GM12878 (cell line): ENCODE data around the gene S100A4. TPM values are rescaled to one million over a fixed set of nuclear protein-coding genes. Genes with fewer than 3 reads are reported as not detected.

ENCODE experiments used
- ATAC-seq: fragments of 200-7000 bp; cut with Tn5 transposase; 3 replicates; pipeline ENCODE4 v1.9.1; 2020; ENCODE audit warnings: mild to moderate bottlenecking, moderate library complexity
- BruUV-seq: library from RNA; stranded (reverse); fragments of 400-500 nt; replicated peaks from 2 replicates; lab custom pipeline; 2021; lab: Mats Ljungman, UMichigan
- CTCF ChIA-PET: fragments of 300-600 bp; sonication (Branson Sonifier 250); formaldehyde crosslinking; extraction: SDS; loops from one replicate; lab custom pipeline; 2021; ENCODE audit warnings: inconsistent platforms; lab: Yijun Ruan, JAX
- POLR2A ChIA-PET: fragments of 350-600 bp; formaldehyde crosslinking; extraction: SDS; loops from one replicate; lab custom pipeline; 2021; ENCODE audit warnings: inconsistent platforms; lab: Charles Lee
- RAD21 ChIA-PET: fragments of 300-600 bp; sonication (Branson Sonifier 250); formaldehyde crosslinking; loops from one replicate; lab custom pipeline; 2023; ENCODE audit warnings: antibody characterized with exemption; ENCODE audit not compliant: unreplicated experiment; lab: Charles Lee
- SMC1A ChIA-PET: fragments of 300-600 bp; sonication (Branson Sonifier 250); formaldehyde crosslinking; loops from one replicate; lab custom pipeline; 2023; ENCODE audit not compliant: unreplicated experiment, uncharacterized antibody; lab: Charles Lee
- DNase-seq: peaks from one replicate; pipeline ENCODE4 v3.0.0-alpha.2; 2011; ENCODE audit warnings: low read depth, low spot score
- FAIRE-seq: peaks from 3 replicates; lab custom pipeline; 2011; peaks lifted over from hg19 to GRCh38; lab: Jason Lieb, UNC
- H2AFZ ChIP-seq: 2 replicates; pipeline ENCODE4 v1.6.0; 2011; ENCODE audit warnings: low read depth, low read length, control low read depth; ENCODE audit not compliant: control insufficient read depth
- H3K27ac ChIP-seq: 2 replicates; pipeline ENCODE4 v1.5.1; 2011; ENCODE audit warnings: control low read depth; ENCODE audit not compliant: control insufficient read depth, insufficient read depth
- H3K27me3 ChIP-seq, 2 experiments: replicated peaks in 1 of 2; 2 replicates each; pipeline versions ENCODE4 v1.6.0 to v1.6.1; 2011; ENCODE audit warnings: low read length in 1 of 2; ENCODE audit not compliant: control insufficient read depth in 2 of 2, insufficient read depth in 2 of 2
- H3K36me3 ChIP-seq, 2 experiments: 2 replicates each; pipeline ENCODE4 v1.5.1; 2011; ENCODE audit warnings: low read length in 1 of 2; ENCODE audit not compliant: control insufficient read depth in 2 of 2, insufficient read depth in 2 of 2
- H3K4me1 ChIP-seq: 2 replicates; pipeline ENCODE4 v1.6.1; 2011; ENCODE audit warnings: mild to moderate bottlenecking, low read length, moderate library complexity, mixed read lengths; ENCODE audit not compliant: control insufficient read depth, insufficient read depth
- H3K4me2 ChIP-seq: 2 replicates; pipeline ENCODE4 v1.6.0; 2011; ENCODE audit warnings: control low read depth; ENCODE audit not compliant: control insufficient read depth, insufficient read depth
- H3K4me3 ChIP-seq: fragments of 200-600 bp; sonication (generic); 2 replicates; pipeline ENCODE4 v1.5.1; 2016
- H3K79me2 ChIP-seq: 2 replicates; pipeline ENCODE4 v1.6.0; 2011; ENCODE audit warnings: low read length; ENCODE audit not compliant: control insufficient read depth, insufficient read depth
- H3K9ac ChIP-seq: 2 replicates; pipeline ENCODE4 v1.8.0; 2011; ENCODE audit warnings: low read length, control low read depth, mixed read lengths; ENCODE audit not compliant: control insufficient read depth, insufficient read depth
- H3K9me3 ChIP-seq: replicated peaks from 3 replicates; pipeline ENCODE4 v1.5.1; 2011; ENCODE audit warnings: mild to moderate bottlenecking, low read length; ENCODE audit not compliant: control insufficient read depth, insufficient read depth
- H4K20me1 ChIP-seq: 2 replicates; pipeline ENCODE4 v1.6.0; 2011; ENCODE audit not compliant: control insufficient read depth, insufficient read depth
- CBX5 ChIP-seq: sonication (generic); IDR thresholded peaks from 2 replicates; pipeline ENCODE4 v1.6.1; 2016; ENCODE audit warnings: low read depth, moderate library complexity, mild to moderate bottlenecking, inconsistent platforms
- CEBPB ChIP-seq, 2 experiments: fragments of 150-350 bp in 1 of 2; IDR thresholded peaks; 2 replicates each; pipeline ENCODE4 v1.6.1; 2012 to 2014; ENCODE audit warnings: low read depth in 2 of 2, low read length in 2 of 2, borderline replicate concordance in 1 of 2, inconsistent platforms in 1 of 2
- GABPA ChIP-seq: IDR thresholded peaks from 2 replicates; pipeline ENCODE4 v1.6.1; 2014; ENCODE audit warnings: antibody characterized with exemption, low read depth, mild to moderate bottlenecking, inconsistent platforms
- HDGF ChIP-seq: fragments of 450-650 bp; IDR thresholded peaks from 2 replicates; pipeline ENCODE4 v1.6.1; 2016; ENCODE audit warnings: antibody characterized with exemption
- MAX ChIP-seq: IDR thresholded peaks from 2 replicates; pipeline ENCODE4 v1.6.1; 2012; ENCODE audit warnings: low read depth, low read length, improper control_type of control experiment
- MYC ChIP-seq: IDR thresholded peaks from 2 replicates; pipeline ENCODE4 v1.6.1; 2011; ENCODE audit warnings: mild to moderate bottlenecking, low read length, moderate library complexity, inconsistent platforms; ENCODE audit not compliant: insufficient read depth, insufficient replicate concordance, insufficient read length, severe bottlenecking
- NR2F1 ChIP-seq: fragments of 450-650 bp; conservative IDR thresholded peaks from 2 replicates; pipeline ENCODE4 v1.6.1; 2017; ENCODE audit warnings: mild to moderate bottlenecking
- PAX8 ChIP-seq: fragments of 450-650 bp; IDR thresholded peaks from 2 replicates; pipeline ENCODE4 v1.6.1; 2017; ENCODE audit warnings: mild to moderate bottlenecking, moderate library complexity
- POLR2A ChIP-seq: IDR thresholded peaks from 2 replicates; pipeline ENCODE4 v1.6.1; 2011; ENCODE audit warnings: low read depth, mild to moderate bottlenecking, low read length
- SREBF1 ChIP-seq: IDR thresholded peaks from 2 replicates; pipeline ENCODE4 v1.6.1; 2012; ENCODE audit warnings: mild to moderate bottlenecking, low read length
- USF2 ChIP-seq: IDR thresholded peaks from 2 replicates; pipeline ENCODE4 v1.6.1; 2011; ENCODE audit warnings: low read depth, low read length, improper control_type of control experiment, borderline replicate concordance
- ZBED1 ChIP-seq: IDR thresholded peaks from 2 replicates; pipeline ENCODE4 v1.6.1; 2016; ENCODE audit warnings: borderline replicate concordance
- WGBS: methylation state at CpG from one replicate; pipeline ENCODE4 v1.1.6; 2016; ENCODE audit warnings: low lambda C conversion rate; ENCODE audit not compliant: insufficient replicate concordance, insufficient coverage; ENCODE audit errors: missing lambda C conversion rate; 5-methylcytosine and 5-hydroxymethylcytosine counted together
- in situ Hi-C: fragments of 300-500 bp; cut with MboI; formaldehyde crosslinking; loops from 9 replicates; pipeline ENCODE4 v1.14.3; 2018; ENCODE audit warnings: mixed read lengths
- intact Hi-C: fragments of 100-400 bp; cut with micrococcal nuclease; formaldehyde crosslinking; loops from one replicate; pipeline ENCODE4 v1.14.2; 2022; ENCODE audit not compliant: unreplicated experiment
- polyA plus RNA-seq, 11 experiments: library from polyadenylated mRNA; depleted of rRNA in 4 of 11; unstranded in 6 of 11; stranded (reverse) in 5 of 11; fragments of >200 nt; fragmentation: Nextera tagmentation in 4 of 11; fragmentation: Illumina TruSeq in 1 of 11; extraction: Ambion mirVana in 4 of 11; extraction: Trizol in 1 of 11; gene quantifications; 1 replicate in 1 of 11; 2 replicates in 10 of 11; pipeline versions ENCODE4 v1.2.1 to v1.2.3, GENCODE V29; 2011 to 2016; ENCODE audit warnings: inconsistent platforms in 2 of 11, missing spikeins in 2 of 11, low read depth in 1 of 11
- total RNA-seq, 4 experiments: library from RNA; depleted of rRNA in 3 of 4; stranded (reverse); fragments of >200 nt in 3 of 4; fragmentation: Illumina TruSeq in 1 of 4; extraction: Trizol in 1 of 4; gene quantifications; 2 replicates each; pipeline versions ENCODE4 v1.2.1 to v1.2.3, GENCODE V29; 2013 to 2021
- TF ChIP-seq, protein P1 (sequence below): fragments of 450-650 bp; IDR thresholded peaks from 2 replicates; pipeline ENCODE4 v1.6.1; 2014; ENCODE audit warnings: mild to moderate bottlenecking

The S100A4 gene
- total and polyA plus RNA-seq, 10 of the 15 experiments (the other 5 are each of a cell fraction or from before 2014, with no cell fraction given), result 4.3 to 104 (median 27.3) TPM

- no peak for DNase-seq
- no peaks in the 10 kb centered on the region for H3K9me3 ChIP-seq
- no peak for FAIRE-seq
- in situ Hi-C loops (no loop called here), intact Hi-C loops (no loop called here)
- BruUV-seq, result no TSS peak
- no peak for TF ChIP-seq GABPA
- TF ChIP-seq POLR2A, result no peak
- TF ChIP-seq MYC, result no peak
- TF ChIP-seq SREBF1, result no peak
- no peak for TF ChIP-seq HDGF
- TF ChIP-seq, protein P1, sequence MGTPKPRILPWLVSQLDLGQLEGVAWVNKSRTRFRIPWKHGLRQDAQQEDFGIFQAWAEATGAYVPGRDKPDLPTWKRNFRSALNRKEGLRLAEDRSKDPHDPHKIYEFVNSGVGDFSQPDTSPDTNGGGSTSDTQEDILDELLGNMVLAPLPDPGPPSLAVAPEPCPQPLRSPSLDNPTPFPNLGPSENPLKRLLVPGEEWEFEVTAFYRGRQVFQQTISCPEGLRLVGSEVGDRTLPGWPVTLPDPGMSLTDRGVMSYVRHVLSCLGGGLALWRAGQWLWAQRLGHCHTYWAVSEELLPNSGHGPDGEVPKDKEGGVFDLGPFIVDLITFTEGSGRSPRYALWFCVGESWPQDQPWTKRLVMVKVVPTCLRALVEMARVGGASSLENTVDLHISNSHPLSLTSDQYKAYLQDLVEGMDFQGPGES, result no peak
- TF ChIP-seq USF2, result no peak
- TF ChIP-seq CBX5, result no peak
- TF ChIP-seq ZBED1, result no peak
- TF ChIP-seq MAX, result no peak
- TF ChIP-seq PAX8, result no peak
- TF ChIP-seq CEBPB (IDR thresholded peaks at IDR 0.05; ENCODE audit: borderline replicate concordance in 1 of 2, low read depth in 2 of 2, low read length in 2 of 2), result no peak
- no peak for TF ChIP-seq NR2F1
- 37% methylated on average over 8 of the region's 8 CpGs for WGBS
- H3K4me1 ChIP-seq, result no peaks in the 10 kb centered on the region
- H3K79me2 ChIP-seq, result no peaks in the 10 kb centered on the region
- H3K36me3 ChIP-seq, result no peaks in the 10 kb centered on the region
- ChIA-PET SMC1A (no interaction called here), POLR2A (no interaction called here), CTCF (interaction anchor here (4.2 kb wide), 1 partner anchor 16 kb away, joined by 22 read pairs; no protein-coding TSS in a partner anchor), RAD21 (no interaction called here)
- H3K27ac ChIP-seq, result no peak overlapping the region
- no peak overlapping the region for H2AFZ ChIP-seq
- no peak for ATAC-seq
- H3K9ac ChIP-seq, result no peak overlapping the region
- H3K4me2 ChIP-seq, result no peak overlapping the region
- H3K27me3 ChIP-seq, result 0 out of 4 replicates have a peak, but pooled peaks cover 0 to 3% of the 10 kb centered on the region in 2 experiments
- H4K20me1 ChIP-seq, result no peaks in the 10 kb centered on the region
- no peak overlapping the region for H3K4me3 ChIP-seq
Observed at GRCh38 chr1:153527023-153527682, 18.5 kb downstream of the S100A4 start.
